Cardiac ventricle fibroblast (primary cell): Measurements from ENCODE around the gene MYOT. TPM values are rescaled to one million over a fixed set of nuclear protein-coding genes. Genes with fewer than 3 reads are reported as not detected.

Experiments
- total RNA-seq: library from RNA; depleted of rRNA; stranded (reverse); fragments of >200 nt; gene quantifications from 2 replicates; pipeline ENCODE4 v1.2.3, GENCODE V29; 2015

MYOT gene, protein sequence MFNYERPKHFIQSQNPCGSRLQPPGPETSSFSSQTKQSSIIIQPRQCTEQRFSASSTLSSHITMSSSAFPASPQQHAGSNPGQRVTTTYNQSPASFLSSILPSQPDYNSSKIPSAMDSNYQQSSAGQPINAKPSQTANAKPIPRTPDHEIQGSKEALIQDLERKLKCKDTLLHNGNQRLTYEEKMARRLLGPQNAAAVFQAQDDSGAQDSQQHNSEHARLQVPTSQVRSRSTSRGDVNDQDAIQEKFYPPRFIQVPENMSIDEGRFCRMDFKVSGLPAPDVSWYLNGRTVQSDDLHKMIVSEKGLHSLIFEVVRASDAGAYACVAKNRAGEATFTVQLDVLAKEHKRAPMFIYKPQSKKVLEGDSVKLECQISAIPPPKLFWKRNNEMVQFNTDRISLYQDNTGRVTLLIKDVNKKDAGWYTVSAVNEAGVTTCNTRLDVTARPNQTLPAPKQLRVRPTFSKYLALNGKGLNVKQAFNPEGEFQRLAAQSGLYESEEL
- total RNA-seq, result not detected in 2 replicates

DNA sequence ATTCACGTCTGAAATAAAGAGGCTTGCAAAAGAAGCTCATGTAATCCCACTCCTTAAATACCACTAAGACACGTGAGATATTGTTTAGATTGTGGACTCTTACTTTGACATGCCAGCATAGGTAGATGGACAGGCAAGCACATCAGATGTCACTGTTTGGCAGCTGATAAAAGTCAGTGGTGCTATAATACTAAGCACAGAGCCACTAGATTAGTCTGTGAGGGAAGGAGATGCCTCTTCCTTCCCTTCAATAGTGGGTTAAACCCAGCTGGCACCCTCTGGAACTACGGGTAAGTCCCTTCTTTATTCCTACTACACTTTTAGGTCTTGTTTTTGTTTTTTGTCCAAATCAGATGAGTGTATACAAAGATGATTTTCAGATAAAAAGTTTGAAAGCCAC, at the start of gene MYOT:
Gene MYOT, plus strand, starts transcription at position 197 of the 400 bp plus-strand sequence. CDS start 2,792 bp downstream, outside the sequence.

DNA sequence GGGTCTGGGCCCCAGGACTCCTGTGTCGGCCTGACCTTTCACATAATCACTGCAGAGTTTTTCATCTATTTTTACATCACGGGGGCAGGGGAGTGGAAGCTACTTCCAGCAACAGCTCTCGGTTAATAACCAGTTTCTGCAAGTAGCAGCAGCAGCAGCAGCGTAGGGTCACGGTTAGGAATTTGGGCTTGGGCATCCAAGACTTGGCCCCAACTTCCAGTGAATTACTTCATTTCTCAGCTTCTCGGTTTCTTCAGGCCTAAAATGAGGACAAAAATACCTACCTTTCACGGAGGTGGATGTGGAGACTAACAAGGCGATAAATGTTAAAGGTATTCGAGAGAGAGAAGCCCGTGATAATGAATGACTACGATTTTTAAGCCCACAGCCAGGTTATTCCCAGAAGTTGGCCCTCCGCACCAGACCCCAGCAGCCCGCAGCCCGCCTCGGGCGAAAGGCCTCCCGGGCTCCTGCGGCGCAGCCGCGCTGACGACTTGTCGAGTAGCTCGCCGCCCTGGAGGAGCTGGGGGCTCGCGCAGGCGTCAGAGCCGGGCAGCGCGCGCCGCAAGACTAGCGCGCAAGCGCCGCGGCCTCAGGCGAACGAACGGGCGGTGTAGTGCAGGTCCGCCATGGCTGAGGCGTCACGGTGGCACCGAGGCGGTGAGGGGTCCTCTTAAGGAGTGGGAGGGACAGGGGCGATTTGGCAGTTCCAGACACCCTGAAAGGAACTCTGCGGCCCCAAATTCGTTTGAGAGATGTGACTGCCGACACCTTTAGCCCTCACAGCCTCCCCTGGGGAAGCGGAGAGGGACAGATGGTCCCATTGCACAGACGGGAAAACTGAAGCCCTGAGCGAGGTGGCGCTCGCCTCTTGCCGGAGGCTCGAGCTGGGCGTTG, 21.5 kb downstream of the MYOT start, which contains the start of gene PKD2L2:
Gene PKD2L2, plus strand, starts transcription at position 595 of the 897 bp plus-strand sequence. Its CDS starts 35 bp downstream, at position 630.

Other genes starting within 250 kb of the MYOT start
- 2.6 and 4.4 TPM in 2 replicates for gene KLHL3, start 131.8 kb upstream of the MYOT start, total RNA-seq
- 13.2 and 14.2 TPM in 2 replicates for gene HNRNPA0, start 113.5 kb upstream of the MYOT start, total RNA-seq
- not detected in 2 replicates for gene PKD2L2, start 21.6 kb downstream of the MYOT start, total RNA-seq
- 15.5 and 17.2 TPM in 2 replicates for gene FAM13B, start 165.2 kb downstream of the MYOT start, total RNA-seq
- gene WNT8A, start 216.2 kb downstream of the MYOT start, total RNA-seq, result not detected in 2 replicates